Esophagus (tissue), 2 donors: ENCODE data around the gene AQP3. TPM values are rescaled to one million over a fixed set of nuclear protein-coding genes. Genes with fewer than 3 reads are reported as not detected.
A peak's percentile ranks its signal among the peaks of the same experiment; 100 is the strongest.

Experiments used
- H3K27ac ChIP-seq, 2 donors: one replicate each; pipeline ENCODE4 v1.5.1; 2013; ENCODE audit warnings: low read depth in 2 of 2, mild to moderate bottlenecking in 2 of 2, inconsistent platforms in 1 of 2, low read length in 1 of 2, moderate library complexity in 1 of 2
- H3K27me3 ChIP-seq, 2 donors: one replicate each; pipeline ENCODE4 v1.6.1; 2013; ENCODE audit warnings: low read length in 2 of 2, control low read depth in 1 of 2, mild to moderate bottlenecking in 1 of 2; ENCODE audit not compliant: insufficient read depth in 2 of 2, control insufficient read depth in 1 of 2
- H3K36me3 ChIP-seq, 2 donors: one replicate each; pipeline ENCODE4 v1.6.1; 2013; ENCODE audit warnings: low read length in 1 of 2; ENCODE audit not compliant: control insufficient read depth in 2 of 2, insufficient read depth in 2 of 2
- H3K4me1 ChIP-seq, 2 donors: one replicate each; pipeline ENCODE4 v1.6.1; 2013; ENCODE audit warnings: low read length in 1 of 2; ENCODE audit not compliant: control insufficient read depth in 2 of 2, insufficient read depth in 2 of 2
- H3K4me3 ChIP-seq, 2 donors: one replicate each; pipeline ENCODE4 v1.5.1; 2013; ENCODE audit warnings: low read length in 2 of 2, mild to moderate bottlenecking in 2 of 2, low read depth in 1 of 2, moderate library complexity in 1 of 2
- H3K9me3 ChIP-seq, 2 donors: one replicate each; pipeline ENCODE4 v1.6.1; 2013; ENCODE audit warnings: mild to moderate bottlenecking in 2 of 2, low read depth in 1 of 2, low read length in 1 of 2, moderate library complexity in 1 of 2; ENCODE audit not compliant: control insufficient read depth in 2 of 2, insufficient read depth in 1 of 2
- WGBS, 2 donors: extraction: QIAGEN DNeasy Blood & Tissue Kit; methylation state at CpG; one replicate each; pipeline ENCODE4 v1.1.7; 2013; 5-methylcytosine and 5-hydroxymethylcytosine counted together
- polyA plus RNA-seq, 2 donors: library from polyadenylated mRNA; stranded (reverse); fragments of 200-250 nt; gene quantifications; one replicate each; pipeline ENCODE4 v1.2.3, GENCODE V29; 2013
- donor health status: healthy with polysubstance abuse.
- donor health status: Bipolar disorder and iron deficiency.

The AQP3 gene
- polyA plus RNA-seq, 2 donors: 933 to 1,009 TPM

DNA sequence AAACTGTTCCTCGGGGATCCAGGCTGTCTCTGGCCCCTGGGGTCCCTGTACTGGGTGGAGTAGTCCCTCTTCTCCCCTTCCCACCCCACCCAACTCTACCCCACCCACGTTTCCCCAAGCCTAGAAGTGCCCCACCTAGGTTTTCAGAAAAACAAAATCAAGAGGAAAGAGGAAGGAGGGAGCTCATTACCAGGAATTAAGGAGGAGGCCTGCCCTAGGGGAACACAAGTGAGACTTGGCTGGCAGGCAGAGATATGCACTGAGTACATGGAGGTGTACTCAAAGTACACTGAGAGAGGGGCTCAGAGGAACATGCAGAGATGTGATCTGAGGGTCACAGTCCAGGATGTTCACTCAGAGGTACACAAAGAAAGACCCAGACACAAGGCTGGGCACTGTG lies 10.2 kb downstream of the AQP3 start:
- Histone ChIP-seq H3K36me3 (peaks cover 0 to 12% of the 10 kb centered on the region in 2 donors), H3K27ac (peak overlapping the region; percentile 83 to 89), H3K9me3 (no peaks in the 10 kb centered on the region), H3K4me1 (peaks cover 4 to 40% of the 10 kb centered on the region in 2 donors), H3K27me3 (no peaks in the 10 kb centered on the region), H3K4me3 (no peak overlapping the region)
- 17 to 37% methylated on average over 2 of the region's 2 CpGs for WGBS, 2 donors

DNA sequence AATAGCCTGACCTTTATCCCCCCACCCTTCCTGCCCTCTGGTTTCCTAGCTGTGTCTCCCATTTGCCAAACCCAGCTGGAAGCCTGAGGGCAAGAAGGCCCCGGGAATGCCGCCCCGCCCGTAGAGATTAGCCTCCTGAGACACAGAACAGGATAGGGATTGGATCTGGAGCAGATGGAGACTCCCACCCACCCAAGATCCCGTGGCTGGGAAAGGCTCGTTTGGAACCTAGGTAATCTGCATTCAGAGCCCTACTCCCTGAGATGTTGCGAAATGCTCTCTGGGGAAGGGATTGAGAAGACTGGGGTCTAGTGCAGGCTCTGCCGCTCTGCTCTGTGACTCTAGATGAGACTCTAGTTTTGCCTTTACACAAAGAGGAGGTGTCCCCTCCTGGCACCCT lies 10.9 kb downstream of the AQP3 start:
- no peak overlapping the region for H3K4me3 ChIP-seq
- H3K36me3 ChIP-seq: peaks cover 0 to 6% of the 10 kb centered on the region in 2 donors
- H3K4me1 ChIP-seq: peaks cover 4 to 32% of the 10 kb centered on the region in 2 donors
- H3K27ac ChIP-seq: peak overlapping the region; percentile 83 to 89
- no peaks in the 10 kb centered on the region for H3K9me3 ChIP-seq
- H3K27me3 ChIP-seq: no peaks in the 10 kb centered on the region
- 45 to 53% methylated on average over 7 to 8 of the region's 8 CpGs for WGBS, 2 donors

DNA sequence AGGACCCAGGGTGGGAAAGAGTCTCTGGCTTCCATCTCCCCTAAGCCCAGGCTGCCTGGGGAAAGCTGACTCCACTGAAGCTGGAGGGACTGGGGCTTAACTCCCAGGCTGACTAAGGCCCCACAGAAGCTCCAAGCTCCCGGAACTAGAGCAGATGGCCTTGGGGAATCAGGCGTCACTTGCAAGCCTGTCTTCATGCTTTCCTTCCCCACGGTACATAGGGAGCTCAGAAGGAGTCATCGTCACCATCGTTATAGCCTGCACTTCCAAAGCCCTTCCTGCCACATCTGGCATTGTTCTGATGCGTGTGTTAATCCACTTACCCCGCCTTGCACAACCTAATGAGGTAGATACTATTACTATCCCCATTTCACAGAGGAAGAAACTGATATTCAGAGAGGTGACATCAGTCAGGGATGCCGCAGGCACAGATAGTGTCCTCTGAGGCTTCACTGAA lies 11.5 kb downstream of the AQP3 start:
- Histone ChIP-seq H3K27ac (peak overlapping the region; percentile 83 to 89), H3K9me3 (no peaks in the 10 kb centered on the region), H3K27me3 (no peaks in the 10 kb centered on the region), H3K4me3 (no peak overlapping the region), H3K4me1 (peaks cover 4 to 31% of the 10 kb centered on the region in 2 donors), H3K36me3 (peaks cover 0 to 6% of the 10 kb centered on the region in 2 donors)
- WGBS, 2 donors: 61 to 64% methylated on average over 8 of the region's 8 CpGs

DNA sequence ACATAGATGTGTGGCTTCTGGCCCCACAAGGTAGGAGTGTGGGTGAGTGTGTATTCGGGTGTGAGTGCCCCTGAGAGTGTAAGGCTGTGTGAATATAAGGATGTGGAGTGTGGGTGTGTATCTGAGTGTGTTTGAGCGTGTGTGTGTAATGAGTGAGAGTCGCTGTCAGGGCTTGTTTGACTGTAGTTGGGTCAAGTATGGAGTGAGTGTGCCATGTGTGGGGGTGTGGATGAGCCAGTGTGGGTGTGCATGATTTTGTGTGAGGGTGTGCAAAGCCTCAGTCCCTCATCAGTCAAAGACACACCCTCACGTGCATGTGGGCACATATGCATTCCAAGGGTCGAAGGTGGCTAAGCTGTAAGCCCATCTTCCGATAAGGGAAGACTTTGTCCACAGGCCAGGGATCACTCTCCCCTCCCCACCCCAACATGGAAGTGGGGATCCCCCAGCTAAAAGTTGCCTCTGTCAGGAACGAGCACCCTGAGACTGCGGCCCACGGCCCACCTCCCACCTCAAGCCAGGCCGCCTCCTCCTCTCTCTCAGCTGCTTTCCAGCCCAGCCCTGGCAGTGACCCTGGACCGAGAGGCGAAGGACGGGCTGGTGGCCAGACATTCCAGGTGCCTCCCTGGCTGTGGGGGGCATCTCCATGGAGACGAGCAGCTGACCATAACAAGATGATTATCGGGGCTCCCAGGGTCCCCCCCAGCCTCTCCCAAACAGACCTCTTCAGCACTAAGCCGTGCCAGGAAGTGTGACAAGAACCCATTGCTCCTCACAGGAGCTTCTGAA lies 12.9 kb downstream of the AQP3 start:
- Histone ChIP-seq H3K36me3 (no peaks in the 10 kb centered on the region), H3K9me3 (no peaks in the 10 kb centered on the region), H3K27me3 (no peaks in the 10 kb centered on the region), H3K4me1 (peaks cover under 1 to 24% of the 10 kb centered on the region in 2 donors), H3K4me3 (no peak overlapping the region), H3K27ac (peak overlapping the region in 1 of 2 donors; percentile 89)
- WGBS, 2 donors: 70 to 75% methylated on average over 15 to 16 of the region's 16 CpGs

DNA sequence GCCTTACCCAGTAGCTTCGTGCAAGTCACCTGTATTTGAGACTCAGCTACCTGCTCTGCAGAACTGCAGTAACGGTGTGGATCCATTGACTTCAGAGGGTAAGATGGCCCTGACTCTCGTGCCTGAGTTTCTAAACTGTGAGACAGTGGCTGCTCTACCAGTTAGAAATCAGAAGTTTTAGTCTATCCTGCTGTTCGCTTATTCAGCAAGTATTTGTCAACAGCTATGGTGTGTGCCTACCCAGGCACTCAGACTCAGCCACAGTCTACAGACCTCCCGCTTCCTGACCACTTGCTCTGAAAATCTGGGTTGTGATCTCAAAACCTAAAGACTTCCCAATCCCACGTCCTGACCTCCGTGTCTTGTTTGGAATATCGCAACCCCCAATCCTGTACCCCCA lies 13.5 kb downstream of the AQP3 start:
- Histone ChIP-seq H3K27me3 (no peaks in the 10 kb centered on the region), H3K27ac (peak overlapping the region in 1 of 2 donors; percentile 24), H3K36me3 (no peaks in the 10 kb centered on the region), H3K4me3 (no peak overlapping the region), H3K9me3 (no peaks in the 10 kb centered on the region), H3K4me1 (peaks cover 0 to 19% of the 10 kb centered on the region in 2 donors)
- 90% methylated on average over 8 of the region's 8 CpGs for WGBS, 2 donors

DNA sequence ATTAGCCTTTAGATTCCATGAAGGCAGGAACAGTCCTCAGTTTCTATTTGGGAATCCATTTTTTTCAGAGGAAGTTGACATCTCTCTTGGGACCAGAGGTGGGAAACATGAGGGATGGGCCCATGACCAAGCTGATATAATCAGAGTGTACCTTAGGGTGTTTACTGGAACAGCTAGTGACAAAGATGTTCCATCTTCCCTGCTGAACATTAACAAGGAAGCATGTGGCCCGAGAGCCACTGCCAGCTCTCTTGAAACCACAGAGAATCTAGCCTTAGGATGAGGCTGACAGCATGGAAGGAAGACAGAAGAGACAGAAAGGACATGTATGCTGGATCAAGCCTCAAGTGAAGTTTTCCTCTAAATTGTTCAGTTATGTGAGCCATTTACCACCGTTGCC lies 16.0 kb downstream of the AQP3 start:
- no peaks in the 10 kb centered on the region for H3K36me3 ChIP-seq
- WGBS, 2 donors: 43 to 62% methylated on average over 2 of the region's 2 CpGs
- H3K9me3 ChIP-seq: no peaks in the 10 kb centered on the region
- H3K27ac ChIP-seq: peak overlapping the region; percentile 69 to 84
- H3K4me1 ChIP-seq: peaks cover 0 to 17% of the 10 kb centered on the region in 2 donors
- H3K27me3 ChIP-seq: no peaks in the 10 kb centered on the region
- H3K4me3 ChIP-seq: no peak overlapping the region

DNA sequence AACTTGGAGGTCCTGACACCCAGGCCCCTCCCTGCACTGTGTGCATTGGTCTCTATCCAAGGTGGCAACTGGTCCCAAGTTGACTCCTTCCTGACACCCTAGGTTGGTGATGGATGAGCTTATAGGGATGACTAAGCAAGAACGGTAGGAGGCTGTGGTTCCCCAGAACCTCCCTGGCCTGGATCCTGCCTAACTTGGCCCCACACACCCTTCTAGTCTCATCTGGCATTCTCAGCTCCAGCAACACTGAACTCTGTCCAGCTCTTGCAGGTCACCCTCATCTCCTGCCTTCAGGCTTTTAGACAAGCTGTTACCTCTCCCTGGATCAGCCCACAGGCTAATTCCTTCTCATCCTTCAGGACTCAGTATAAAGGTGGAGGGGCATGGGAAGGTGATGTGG lies 16.5 kb downstream of the AQP3 start:
- Histone ChIP-seq H3K4me1 (peaks cover 0 to 14% of the 10 kb centered on the region in 2 donors), H3K27me3 (no peaks in the 10 kb centered on the region), H3K9me3 (no peaks in the 10 kb centered on the region), H3K4me3 (no peak overlapping the region), H3K36me3 (no peaks in the 10 kb centered on the region), H3K27ac (peak overlapping the region; percentile 69 to 84)
- WGBS, 2 donors: 7 to 22% methylated on average over 1 of the region's 1 CpG

DNA sequence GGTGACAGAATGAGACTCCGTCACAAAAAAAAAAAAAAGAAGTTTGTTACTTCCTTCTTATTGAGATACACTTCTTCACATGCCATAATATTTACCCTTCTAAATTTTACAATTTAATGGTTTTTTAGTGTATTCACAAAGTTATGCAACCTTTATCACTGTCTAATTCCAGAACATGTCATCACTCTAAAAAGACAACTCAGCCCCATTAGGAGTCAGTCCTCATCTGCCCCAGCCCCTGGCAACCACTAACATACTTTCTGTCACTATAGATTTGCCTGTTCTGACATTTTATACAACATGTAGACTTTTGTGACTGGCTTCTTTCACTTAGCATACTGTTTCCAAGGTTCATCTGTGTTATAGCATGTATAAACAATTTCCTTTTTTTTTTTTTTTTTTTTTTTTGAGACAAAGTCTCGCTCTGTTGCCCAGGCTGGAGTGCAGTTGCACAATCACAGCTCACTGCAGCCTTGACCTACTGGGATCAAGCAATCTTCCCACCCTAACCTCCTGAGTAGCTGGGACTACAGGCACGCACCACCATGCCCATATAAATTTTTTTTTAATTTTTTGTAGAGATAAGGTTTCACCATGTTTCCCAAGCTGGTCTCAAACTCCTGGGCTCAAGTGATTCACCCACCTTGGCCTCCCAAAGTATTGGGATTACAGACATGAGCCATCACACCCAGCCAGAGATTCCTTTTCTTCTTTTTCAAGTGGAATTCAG lies 18.0 kb downstream of the AQP3 start:
- H3K27ac ChIP-seq: no peak overlapping the region
- no peaks in the 10 kb centered on the region for H3K9me3 ChIP-seq
- no peaks in the 10 kb centered on the region for H3K36me3 ChIP-seq
- WGBS, 2 donors: 68 to 95% methylated on average over 3 of the region's 3 CpGs
- H3K27me3 ChIP-seq: no peaks in the 10 kb centered on the region
- peaks cover 0 to 9% of the 10 kb centered on the region in 2 donors for H3K4me1 ChIP-seq
- no peak overlapping the region for H3K4me3 ChIP-seq

DNA sequence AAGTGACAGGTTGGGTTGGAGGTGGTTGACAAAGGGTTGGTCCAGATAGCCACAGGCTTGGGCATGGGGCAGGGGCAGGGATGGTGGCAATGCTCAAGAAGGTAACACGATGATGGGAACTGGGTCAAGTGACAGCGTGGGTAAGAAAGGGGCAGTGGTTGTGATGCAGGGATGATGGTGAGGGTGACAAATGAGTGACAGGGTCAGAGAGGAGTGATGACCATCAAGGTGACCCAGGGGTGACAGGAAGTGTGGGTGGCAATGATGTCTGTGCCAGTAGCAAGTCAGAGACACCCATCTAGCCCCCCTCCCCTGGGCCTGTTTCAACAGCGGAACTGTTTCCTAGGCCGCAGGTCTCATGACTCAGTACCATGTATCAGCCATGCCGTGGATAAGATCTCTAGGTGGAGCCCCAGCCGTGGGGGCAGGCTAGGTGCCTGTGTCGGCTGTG lies 20.5 kb downstream of the AQP3 start:
- 62 to 81% methylated on average over 7 of the region's 7 CpGs for WGBS, 2 donors
- Histone ChIP-seq H3K27me3 (no peaks in the 10 kb centered on the region), H3K4me1 (peaks cover 0 to 5% of the 10 kb centered on the region in 2 donors), H3K27ac (no peak overlapping the region), H3K36me3 (no peaks in the 10 kb centered on the region), H3K4me3 (no peak overlapping the region), H3K9me3 (no peaks in the 10 kb centered on the region)
